Tongue (tissue), 2 donors: ENCODE results near the gene DDX39B. TPM values are rescaled to one million over a fixed set of nuclear protein-coding genes. Genes with fewer than 3 reads are reported as not detected.
A peak's percentile ranks its signal among the peaks of the same experiment; 100 is the strongest.

Experiments
- DNase-seq: peaks from one replicate; pipeline ENCODE4 v3.0.0-alpha.2; 2015
- total RNA-seq: library from RNA; depleted of rRNA; stranded (reverse); fragments of >200 nt; gene quantifications from one replicate; pipeline ENCODE4 v1.2.3, GENCODE V29; 2014

DDX39B gene
- total RNA-seq, 1 donor from 2014 or later = 319 TPM

- DNase-seq = no peak
Measured at GRCh38 chr6:31575952-31576685, 34.3 kb upstream of the DDX39B start.

DNA sequence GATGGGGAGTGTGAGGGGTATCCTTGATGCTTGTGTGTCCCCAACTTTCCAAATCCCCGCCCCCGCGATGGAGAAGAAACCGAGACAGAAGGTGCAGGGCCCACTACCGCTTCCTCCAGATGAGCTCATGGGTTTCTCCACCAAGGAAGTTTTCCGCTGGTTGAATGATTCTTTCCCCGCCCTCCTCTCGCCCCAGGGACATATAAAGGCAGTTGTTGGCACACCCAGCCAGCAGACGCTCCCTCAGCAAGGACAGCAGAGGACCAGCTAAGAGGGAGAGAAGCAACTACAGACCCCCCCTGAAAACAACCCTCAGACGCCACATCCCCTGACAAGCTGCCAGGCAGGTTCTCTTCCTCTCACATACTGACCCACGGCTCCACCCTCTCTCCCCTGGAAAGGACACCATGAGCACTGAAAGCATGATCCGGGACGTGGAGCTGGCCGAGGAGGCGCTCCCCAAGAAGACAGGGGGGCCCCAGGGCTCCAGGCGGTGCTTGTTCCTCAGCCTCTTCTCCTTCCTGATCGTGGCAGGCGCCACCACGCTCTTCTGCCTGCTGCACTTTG lies 33.6 kb upstream of the DDX39B start, which contains the start of gene TNF:
Gene TNF (plus strand): TSS at position 231 of the 567 bp plus-strand sequence. CDS start 177 bp downstream, at position 408.
- DNase-seq = peak; percentile 28

GRCh38 chr6:31574106-31575061 lies 32.6 kb upstream of the DDX39B start:
- no peak for DNase-seq

DNA sequence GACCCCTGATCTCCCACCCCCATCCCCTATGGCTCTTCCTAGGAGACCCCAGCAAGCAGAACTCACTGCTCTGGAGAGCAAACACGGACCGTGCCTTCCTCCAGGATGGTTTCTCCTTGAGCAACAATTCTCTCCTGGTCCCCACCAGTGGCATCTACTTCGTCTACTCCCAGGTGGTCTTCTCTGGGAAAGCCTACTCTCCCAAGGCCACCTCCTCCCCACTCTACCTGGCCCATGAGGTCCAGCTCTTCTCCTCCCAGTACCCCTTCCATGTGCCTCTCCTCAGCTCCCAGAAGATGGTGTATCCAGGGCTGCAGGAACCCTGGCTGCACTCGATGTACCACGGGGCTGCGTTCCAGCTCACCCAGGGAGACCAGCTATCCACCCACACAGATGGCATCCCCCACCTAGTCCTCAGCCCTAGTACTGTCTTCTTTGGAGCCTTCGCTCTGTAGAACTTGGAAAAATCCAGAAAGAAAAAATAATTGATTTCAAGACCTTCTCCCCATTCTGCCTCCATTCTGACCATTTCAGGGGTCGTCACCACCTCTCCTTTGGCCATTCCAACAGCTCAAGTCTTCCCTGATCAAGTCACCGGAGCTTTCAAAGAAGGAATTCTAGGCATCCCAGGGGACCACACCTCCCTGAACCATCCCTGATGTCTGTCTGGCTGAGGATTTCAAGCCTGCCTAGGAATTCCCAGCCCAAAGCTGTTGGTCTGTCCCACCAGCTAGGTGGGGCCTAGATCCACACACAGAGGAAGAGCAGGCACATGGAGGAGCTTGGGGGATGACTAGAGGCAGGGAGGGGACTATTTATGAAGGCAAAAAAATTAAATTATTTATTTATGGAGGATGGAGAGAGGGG lies 31.7 kb upstream of the DDX39B start:
- no peak for DNase-seq

DNA sequence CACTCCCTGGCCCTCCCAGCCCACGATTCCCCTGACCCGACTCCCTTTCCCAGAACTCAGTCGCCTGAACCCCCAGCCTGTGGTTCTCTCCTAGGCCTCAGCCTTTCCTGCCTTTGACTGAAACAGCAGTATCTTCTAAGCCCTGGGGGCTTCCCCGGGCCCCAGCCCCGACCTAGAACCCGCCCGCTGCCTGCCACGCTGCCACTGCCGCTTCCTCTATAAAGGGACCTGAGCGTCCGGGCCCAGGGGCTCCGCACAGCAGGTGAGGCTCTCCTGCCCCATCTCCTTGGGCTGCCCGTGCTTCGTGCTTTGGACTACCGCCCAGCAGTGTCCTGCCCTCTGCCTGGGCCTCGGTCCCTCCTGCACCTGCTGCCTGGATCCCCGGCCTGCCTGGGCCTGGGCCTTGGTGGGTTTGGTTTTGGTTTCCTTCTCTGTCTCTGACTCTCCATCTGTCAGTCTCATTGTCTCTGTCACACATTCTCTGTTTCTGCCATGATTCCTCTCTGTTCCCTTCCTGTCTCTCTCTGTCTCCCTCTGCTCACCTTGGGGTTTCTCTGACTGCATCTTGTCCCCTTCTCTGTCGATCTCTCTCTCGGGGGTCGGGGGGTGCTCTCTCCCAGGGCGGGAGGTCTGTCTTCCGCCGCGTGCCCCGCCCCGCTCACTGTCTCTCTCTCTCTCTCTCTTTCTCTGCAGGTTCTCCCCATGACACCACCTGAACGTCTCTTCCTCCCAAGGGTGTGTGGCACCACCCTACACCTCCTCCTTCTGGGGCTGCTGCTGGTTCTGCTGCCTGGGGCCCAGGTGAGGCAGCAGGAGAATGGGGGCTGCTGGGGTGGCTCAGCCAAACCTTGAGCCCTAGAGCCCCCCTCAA lies 30.5 kb upstream of the DDX39B start, which contains the start of gene LTA:
Gene LTA (plus strand): TSS at position 249 of the 871 bp plus-strand sequence. CDS start 454 bp downstream, at position 703.
- DNase-seq = no peak

GRCh38 chr6:31569861-31570536 lies 28.2 kb upstream of the DDX39B start:
- DNase-seq = no peak

DNA sequence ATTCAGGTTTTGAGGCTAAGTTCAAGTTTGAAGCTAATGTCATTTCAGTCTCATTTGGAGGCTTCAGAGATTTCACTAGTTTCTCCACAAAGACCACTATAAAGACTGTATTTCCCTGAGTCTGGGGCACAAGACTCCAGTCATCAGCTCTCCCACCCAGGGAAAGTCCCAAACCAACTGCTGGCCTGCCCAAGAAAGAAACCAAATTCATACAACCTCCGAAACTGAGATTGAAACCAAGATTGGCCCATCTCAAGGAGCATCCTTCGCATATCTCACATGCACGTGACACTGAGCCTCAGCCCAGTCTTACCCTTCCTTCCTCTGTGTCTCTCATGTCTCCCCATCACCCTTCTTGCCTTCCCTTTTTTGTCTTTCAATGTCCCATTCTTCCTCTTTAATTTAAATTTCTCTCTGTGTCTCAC lies 26.7 kb upstream of the DDX39B start:
- no peak for DNase-seq

DNA sequence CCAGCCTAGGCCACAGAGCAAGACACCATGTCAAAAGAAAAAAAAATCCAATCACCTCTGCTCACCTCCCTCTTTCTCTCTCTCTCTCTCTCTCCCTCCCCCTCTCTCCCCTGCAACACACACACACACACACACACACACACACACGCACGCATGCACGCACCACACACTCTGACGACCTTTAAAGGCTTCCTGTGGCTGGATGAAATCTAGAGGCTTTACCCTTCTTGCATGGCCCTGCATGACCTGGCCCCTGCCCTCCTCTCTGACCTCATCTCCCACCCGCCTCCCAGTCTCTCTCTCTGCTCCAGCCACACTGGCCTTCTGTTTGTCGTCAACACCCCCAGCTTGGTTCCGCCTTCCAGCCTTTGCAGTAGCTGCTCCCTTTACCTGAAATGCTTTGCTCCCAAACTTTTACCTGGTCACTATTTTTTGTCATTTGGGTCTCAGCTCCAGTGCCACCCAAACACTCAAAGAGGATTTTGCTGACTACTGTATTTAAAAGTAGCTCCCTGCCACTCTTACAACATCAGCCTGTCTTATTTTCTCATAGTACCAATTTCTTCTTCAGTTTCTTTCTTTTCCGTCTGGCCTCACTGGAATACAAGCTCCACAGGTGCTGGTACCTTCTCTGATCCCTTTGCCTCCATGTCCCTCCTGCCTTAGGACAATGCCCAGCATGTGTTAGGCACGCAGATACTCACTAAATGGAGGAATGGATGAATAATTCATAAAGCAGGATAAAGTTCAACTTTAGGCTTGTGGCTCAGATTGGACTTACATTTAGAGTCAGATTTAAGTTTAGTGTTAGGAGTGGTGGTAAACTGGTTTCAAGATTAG lies 25.9 kb upstream of the DDX39B start:
- no peak for DNase-seq

GRCh38 chr6:31560697-31561058 lies 18.9 kb upstream of the DDX39B start:
- no peak for DNase-seq

GRCh38 chr6:31559958-31560696 lies 18.3 kb upstream of the DDX39B start:
- no peak for DNase-seq

DNA sequence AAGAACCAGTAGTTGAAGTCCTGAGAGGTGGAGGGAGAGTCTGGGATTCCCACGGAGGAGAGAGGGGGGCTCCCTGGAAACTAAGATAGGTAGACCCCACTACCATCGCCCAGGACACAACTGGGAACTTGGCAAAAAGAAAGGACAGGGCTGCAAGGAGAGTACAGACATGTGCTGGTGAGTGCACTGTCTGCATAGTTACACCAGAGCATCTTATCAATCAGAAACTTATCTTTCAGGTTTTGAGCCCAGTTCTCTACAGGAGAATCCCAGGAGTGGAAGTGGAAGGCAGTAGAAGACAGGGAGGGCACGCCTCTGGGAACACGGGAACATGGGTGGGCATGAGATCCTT lies 17.8 kb upstream of the DDX39B start:
- no peak for DNase-seq

DNA sequence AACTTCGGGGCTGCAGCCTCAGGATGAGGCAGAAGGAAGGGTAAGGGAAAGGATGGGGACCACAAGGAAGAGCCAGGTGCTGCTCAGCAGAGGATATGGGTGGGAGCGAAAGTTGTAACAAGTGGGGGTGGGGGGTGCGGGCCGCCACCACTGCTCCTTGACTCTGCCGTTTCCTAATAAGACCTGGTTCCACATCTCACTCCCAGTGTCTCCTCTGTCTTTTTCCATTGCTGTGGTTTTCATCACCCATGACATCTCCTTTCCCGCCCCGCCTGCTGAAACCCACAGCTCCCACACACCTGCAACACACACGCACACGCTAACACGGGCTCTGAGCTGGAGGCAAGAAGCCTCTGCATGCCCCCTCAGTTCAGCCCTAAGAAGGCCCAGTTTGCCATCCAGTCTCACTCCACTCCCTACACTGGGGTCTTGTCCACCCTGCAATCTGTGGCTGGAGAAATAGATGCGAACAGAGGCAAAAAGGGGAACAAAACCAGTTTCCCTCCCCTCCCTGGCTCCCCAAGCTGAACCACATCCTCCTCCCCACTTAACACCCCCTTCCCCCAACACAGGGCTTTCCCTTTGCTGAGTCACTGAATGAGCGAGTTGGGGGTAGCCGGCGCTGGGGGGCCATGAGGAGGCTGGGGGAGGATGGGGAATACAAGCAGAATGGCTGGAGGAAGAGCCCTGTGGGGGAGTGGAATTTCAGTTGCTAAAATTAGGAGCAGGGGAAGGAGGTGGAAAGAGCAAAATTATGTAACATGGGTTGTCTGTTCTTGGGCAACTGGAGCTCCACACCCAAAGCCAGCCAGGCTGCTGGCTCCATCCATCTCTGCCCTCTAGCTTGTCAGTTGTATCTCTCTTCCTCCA lies 17.1 kb upstream of the DDX39B start:
- DNase-seq = peak; percentile 18

DNA sequence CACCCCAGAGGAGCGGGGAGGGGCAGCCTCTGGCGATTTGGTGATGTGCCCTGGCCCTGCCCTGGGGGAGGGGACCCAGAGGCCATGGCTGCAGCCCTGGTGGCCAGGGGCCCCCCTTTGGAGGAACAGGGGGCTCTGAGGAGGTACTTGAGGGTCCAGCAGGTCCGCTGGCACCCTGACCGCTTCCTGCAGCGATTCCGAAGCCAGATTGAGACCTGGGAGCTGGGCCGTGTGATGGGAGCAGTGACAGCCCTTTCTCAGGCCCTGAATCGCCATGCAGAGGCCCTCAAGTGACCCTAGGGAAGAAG lies 16.5 kb upstream of the DDX39B start:
- DNase-seq = no peak

GRCh38 chr6:31557443-31558317 lies 15.9 kb upstream of the DDX39B start:
- no peak for DNase-seq

DNA sequence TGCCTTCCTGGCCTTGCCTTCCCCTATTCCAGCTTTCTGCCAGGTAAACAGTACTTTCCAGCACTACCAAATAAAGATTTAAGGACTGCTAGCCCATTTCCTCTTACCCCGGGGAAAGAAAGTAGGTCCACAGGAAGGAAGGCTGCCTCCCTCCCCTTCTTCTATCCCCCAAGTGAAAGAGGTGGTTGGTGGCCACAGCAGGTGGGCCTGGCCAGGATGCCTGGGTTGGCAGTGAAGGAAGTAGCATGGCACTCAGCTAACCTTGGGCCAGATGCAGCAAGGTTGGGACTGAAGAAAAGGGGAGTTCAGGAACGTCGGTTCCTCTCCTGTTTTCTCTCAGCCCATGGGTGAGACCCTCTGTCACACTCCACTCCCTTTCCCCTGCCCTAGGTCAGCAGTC lies 14.5 kb upstream of the DDX39B start:
- no peak for DNase-seq

DNA sequence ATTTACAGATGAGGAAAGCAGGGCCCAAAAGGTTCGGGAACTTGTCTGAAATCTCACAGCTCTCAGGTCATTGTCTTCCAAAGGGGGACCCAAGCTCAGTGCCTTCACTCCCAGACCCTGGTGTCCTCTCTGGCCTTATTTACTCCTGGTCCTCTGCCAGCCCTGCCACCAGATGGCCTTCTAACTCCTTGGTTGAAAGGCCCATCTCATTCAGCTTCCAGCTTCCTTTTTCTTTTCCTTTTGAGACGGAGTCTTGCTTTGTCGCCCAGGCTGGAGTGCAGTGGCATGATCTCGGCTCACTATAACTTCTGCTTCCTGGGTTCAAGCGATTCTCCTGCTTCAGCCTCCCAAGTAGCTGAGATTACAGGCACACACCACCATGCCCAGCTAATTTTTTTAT lies 9.6 kb upstream of the DDX39B start:
- peak; percentile 34 for DNase-seq

DNA sequence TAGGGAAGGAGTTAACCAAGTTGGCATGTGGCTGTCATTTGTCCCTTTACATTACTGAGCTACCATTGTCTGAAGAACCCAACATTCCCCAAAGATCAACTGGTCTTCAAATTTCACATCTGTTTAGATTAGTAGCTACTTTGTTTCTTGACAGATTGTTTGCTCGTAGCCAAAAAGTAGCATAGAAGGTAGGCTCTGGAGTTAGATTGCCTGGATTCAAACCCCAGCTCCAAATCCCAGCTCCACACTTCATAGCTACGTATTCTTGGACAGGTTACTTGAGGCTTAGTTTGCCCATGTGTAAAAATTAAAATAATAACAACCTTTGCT lies 6.7 kb upstream of the DDX39B start:
- no peak for DNase-seq
